Upper lobe of left lung (tissue), 6 donors: ENCODE measurements around the gene ACTG1. TPM values are rescaled to one million over a fixed set of nuclear protein-coding genes. Genes with fewer than 3 reads are reported as not detected.

ENCODE experiments used
- ATAC-seq, 2 donors: fragments of 200-7000 bp; cut with Tn5 transposase; one replicate each; pipeline ENCODE4 v1.9.1; 2022; ENCODE audit warnings: mild to moderate bottlenecking in 2 of 2, moderate library complexity in 2 of 2; ENCODE audit not compliant: low FRiP score in 2 of 2
- DNase-seq, 2 donors: peaks; one replicate each; pipeline ENCODE4 v3.0.0-alpha.2; 2019 to 2020
- H3K27ac ChIP-seq, 4 donors: fragments of 200-600 bp; sonication (generic); one replicate each; pipeline ENCODE4 v1.5.1; 2016 to 2019
- H3K27me3 ChIP-seq, 4 donors: fragments of 200-600 bp; sonication (generic); one replicate each; pipeline ENCODE4 v1.5.1; 2017 to 2019
- H3K36me3 ChIP-seq, 4 donors: fragments of 200-600 bp; sonication (generic); one replicate each; pipeline ENCODE4 v1.5.1; 2016 to 2019
- H3K4me1 ChIP-seq, 4 donors: fragments of 200-600 bp; sonication (generic); one replicate each; pipeline ENCODE4 v1.5.1; 2018 to 2019
- H3K4me3 ChIP-seq, 4 donors: fragments of 200-600 bp; sonication (generic); one replicate each; pipeline ENCODE4 v1.5.1; 2017 to 2019; ENCODE audit warnings: mild to moderate bottlenecking in 2 of 4, moderate library complexity in 1 of 4
- H3K9me3 ChIP-seq, 4 donors: fragments of 200-600 bp; sonication (generic); one replicate each; pipeline ENCODE4 v1.5.1; 2018 to 2019
- EP300 ChIP-seq, 4 donors: sonication (generic); formaldehyde crosslinking; IDR thresholded peaks; one replicate each; pipeline ENCODE4 v1.5.1; 2017; ENCODE audit warnings: antibody characterized with exemption in 4 of 4, control low read depth in 2 of 4
- POLR2A ChIP-seq, 4 donors: fragments of 450-650 bp; IDR thresholded peaks; one replicate each; pipeline ENCODE4 v1.5.1; 2016 to 2017; ENCODE audit warnings: antibody characterized with exemption in 4 of 4, mild to moderate bottlenecking in 2 of 4
- POLR2AphosphoS5 ChIP-seq, 2 donors: sonication (generic); formaldehyde crosslinking; IDR thresholded peaks; one replicate each; pipeline ENCODE4 v1.5.1; 2017; ENCODE audit warnings: antibody characterized with exemption in 2 of 2
- WGBS, 2 donors: methylation state at CpG; one replicate each; pipeline ENCODE4 v1.1.5; 2017 to 2018; 5-methylcytosine and 5-hydroxymethylcytosine counted together
- total RNA-seq, 6 donors: library from RNA; depleted of rRNA in 4 of 6; stranded (reverse); fragments of >200 nt in 4 of 6; gene quantifications; one replicate each; pipeline versions ENCODE4 v1.1.0 to v1.2.1, GENCODE V29; 2016 to 2021
- TF ChIP-seq, protein P1 (sequence below), 6 experiments: fragments of 450-650 bp in 4 of 6; fragments of 200-600 bp in 2 of 6; sonication (generic) in 2 of 6; IDR thresholded peaks; one replicate each; pipeline ENCODE4 v1.5.1; 2016 to 2019; ENCODE audit warnings: antibody characterized with exemption in 6 of 6
- donor health status: DM: no; HTN: no; CAD: no; lungs with moderate emphysema.
- donor health status: DM: no; HTN: yes; CAD: no; lungs with severe emphysema.

Gene ACTG1
- total RNA-seq, 6 donors from 2014 or later, result 902 to 3,864 (median 2,097) TPM

DNA sequence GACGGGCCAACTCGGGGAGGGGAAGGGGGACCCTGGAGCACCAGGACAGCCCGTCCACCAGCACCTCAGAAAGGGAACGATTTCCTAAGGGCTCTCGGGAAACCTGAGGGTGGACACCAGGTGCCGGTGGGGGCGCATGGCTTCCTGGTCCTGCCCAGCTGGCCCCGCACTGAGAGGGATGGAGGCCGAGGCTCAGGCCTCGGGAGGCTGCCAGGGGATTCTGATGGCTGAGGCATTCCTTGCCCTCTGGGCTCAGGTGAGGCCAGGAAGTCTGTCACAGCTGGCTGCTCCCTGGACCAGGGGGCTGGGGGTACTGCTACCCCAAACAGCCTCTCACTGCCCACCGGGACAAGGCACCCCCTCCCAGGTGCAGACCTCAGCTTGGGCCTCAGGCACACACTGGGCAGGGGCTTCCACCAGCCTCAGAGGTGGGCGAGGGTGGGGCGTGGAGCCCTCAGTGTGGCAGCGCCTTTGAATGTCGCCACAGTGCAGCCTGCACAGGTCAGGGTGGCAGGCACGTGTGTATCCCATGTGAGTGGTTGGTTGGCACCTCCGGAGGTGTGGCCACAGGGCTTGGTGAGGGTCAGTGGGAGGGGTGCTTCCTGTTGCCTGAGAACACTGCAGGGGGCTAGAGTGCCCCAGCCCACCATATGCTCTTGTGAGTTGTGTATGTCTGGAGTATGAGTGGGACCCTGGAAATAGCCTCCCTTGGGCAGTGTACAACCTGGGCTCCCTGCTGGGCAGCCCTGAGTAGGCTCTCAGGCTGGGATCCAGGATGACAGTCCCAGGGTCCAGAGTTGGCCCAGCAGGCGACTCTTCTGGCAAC lies 11.7 kb upstream of the ACTG1 start:
- no peak for TF ChIP-seq EP300 (IDR thresholded peaks at IDR 0.05)
- TF ChIP-seq POLR2A (IDR thresholded peaks at IDR 0.05), result no peak
- no peak for TF ChIP-seq POLR2AphosphoS5 (IDR thresholded peaks at IDR 0.05)
- TF ChIP-seq, protein P1, sequence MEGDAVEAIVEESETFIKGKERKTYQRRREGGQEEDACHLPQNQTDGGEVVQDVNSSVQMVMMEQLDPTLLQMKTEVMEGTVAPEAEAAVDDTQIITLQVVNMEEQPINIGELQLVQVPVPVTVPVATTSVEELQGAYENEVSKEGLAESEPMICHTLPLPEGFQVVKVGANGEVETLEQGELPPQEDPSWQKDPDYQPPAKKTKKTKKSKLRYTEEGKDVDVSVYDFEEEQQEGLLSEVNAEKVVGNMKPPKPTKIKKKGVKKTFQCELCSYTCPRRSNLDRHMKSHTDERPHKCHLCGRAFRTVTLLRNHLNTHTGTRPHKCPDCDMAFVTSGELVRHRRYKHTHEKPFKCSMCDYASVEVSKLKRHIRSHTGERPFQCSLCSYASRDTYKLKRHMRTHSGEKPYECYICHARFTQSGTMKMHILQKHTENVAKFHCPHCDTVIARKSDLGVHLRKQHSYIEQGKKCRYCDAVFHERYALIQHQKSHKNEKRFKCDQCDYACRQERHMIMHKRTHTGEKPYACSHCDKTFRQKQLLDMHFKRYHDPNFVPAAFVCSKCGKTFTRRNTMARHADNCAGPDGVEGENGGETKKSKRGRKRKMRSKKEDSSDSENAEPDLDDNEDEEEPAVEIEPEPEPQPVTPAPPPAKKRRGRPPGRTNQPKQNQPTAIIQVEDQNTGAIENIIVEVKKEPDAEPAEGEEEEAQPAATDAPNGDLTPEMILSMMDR (IDR thresholded peaks at IDR 0.05), result no peak
- WGBS, 2 donors, result 67 to 83% methylated on average over 2 to 15 of the region's 18 CpGs
- Histone ChIP-seq H3K27ac (no peak overlapping the region), H3K9me3 (no peaks in the 10 kb centered on the region), H3K4me1 (peaks cover 11 to 28% (median 17%) of the 10 kb centered on the region in 4 donors), H3K27me3 (peaks cover 0 to 10% (median 4%) of the 10 kb centered on the region in 4 donors), H3K36me3 (no peaks in the 10 kb centered on the region), H3K4me3 (no peak overlapping the region)
- DNase-seq (peak in 1 of 2 donors; percentile 56), ATAC-seq (no peak)

DNA sequence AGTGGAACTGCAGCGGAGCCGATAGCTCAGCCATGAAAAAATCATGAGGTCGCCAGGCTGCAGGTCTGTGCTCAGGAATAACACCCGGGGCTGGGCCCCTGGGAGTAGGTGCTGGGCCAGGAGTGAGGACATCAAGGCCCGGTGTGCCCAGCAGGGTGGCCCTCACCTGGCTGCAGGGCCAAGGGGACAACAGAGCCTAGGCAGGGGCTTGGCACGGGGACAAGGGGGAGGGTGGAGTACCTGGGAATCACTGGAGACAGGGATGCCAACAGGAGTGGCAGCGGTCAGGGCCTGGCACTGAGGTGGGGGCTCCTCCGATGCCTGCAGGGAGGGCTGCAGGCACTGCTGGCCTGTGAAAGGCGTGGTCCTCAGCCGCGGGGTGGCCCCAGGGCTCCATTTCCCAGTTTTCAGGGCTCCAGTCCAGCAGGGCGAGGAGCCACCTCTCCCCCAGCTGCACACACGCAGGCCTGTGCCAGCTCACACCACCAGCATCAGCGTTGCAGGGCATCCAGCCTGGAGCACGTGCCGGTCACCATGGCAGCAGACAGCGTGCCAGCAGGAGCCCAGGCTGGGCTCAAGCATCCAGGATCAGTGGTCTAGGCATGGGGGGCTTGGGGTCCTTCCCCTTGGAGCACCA lies 10.9 kb upstream of the ACTG1 start:
- H3K36me3 ChIP-seq, result no peaks in the 10 kb centered on the region
- H3K27me3 ChIP-seq, result peaks cover 0 to 10% (median 4%) of the 10 kb centered on the region in 4 donors
- H3K27ac ChIP-seq, result no peak overlapping the region
- TF ChIP-seq EP300 (IDR thresholded peaks at IDR 0.05), result no peak
- TF ChIP-seq, protein P1 (IDR thresholded peaks at IDR 0.05), result no peak
- TF ChIP-seq POLR2A (IDR thresholded peaks at IDR 0.05), result no peak
- no peak for TF ChIP-seq POLR2AphosphoS5 (IDR thresholded peaks at IDR 0.05)
- WGBS, 2 donors, result 38% methylated on average over 12 of the region's 17 CpGs; no CpG with 5 or more reads in 1 of the 2 donors
- DNase-seq (peak in 1 of 2 donors; percentile 68), ATAC-seq (no peak)
- H3K9me3 ChIP-seq, result no peaks in the 10 kb centered on the region
- H3K4me1 ChIP-seq, result peaks cover 17 to 35% (median 24%) of the 10 kb centered on the region in 4 donors
- H3K4me3 ChIP-seq, result no peak overlapping the region

DNA sequence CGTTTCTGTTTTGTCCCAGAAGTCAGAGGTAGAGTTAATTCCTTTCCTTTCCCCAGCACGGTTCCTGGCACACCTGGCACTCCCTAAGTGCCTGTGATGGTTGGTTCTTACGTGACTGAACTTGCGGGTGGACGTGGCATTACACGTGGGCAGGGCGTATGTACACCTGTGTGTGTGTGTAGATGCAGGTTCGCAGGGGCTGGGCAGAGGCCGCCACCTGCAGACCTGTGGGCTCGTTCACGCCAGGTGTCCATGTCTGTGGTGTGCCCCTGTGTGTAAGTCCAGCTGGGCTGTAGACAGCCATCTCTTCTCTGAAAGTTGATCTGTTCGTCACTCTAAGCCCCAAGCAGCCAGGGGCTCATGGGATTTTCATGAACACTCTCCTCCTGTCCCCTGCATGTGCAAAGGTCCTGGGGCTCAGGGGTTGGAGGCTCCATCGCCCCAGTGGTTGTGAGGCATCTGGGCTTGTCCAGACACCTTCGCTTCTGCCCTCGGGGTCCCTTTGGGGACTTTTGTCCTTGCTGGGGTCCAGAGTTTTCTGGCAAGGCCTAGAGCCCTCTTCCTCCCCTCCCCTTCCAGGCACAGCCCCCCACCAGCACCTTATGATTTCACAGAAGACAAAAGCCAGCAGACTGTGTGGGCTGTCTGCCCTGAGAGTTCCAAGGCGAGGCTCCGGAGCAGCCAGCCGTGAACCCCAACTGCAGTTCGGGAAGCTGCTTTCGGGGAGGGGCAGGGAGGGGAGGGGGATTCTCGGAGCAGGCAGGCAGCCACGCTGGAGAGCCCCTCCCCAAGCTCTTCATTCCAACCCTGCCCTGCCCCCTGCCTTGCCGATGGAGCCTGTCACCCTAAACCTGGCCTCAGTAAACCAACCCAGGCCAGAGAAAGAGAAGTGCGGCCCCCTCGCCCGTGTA lies 10.1 kb upstream of the ACTG1 start:
- peak in 1 of 2 donors; percentile 55 for DNase-seq
- Histone ChIP-seq H3K27me3 (peaks cover 0 to 10% (median 4%) of the 10 kb centered on the region in 4 donors), H3K4me3 (no peak overlapping the region), H3K4me1 (peaks cover 21 to 36% (median 27%) of the 10 kb centered on the region in 4 donors), H3K36me3 (no peaks in the 10 kb centered on the region), H3K27ac (no peak overlapping the region), H3K9me3 (no peaks in the 10 kb centered on the region)
- TF ChIP-seq POLR2AphosphoS5 (IDR thresholded peaks at IDR 0.05), result no peak
- TF ChIP-seq EP300 (IDR thresholded peaks at IDR 0.05), result no peak
- ATAC-seq, result no peak
- 70 to 79% methylated on average over 23 to 26 of the region's 26 CpGs for WGBS, 2 donors

DNA sequence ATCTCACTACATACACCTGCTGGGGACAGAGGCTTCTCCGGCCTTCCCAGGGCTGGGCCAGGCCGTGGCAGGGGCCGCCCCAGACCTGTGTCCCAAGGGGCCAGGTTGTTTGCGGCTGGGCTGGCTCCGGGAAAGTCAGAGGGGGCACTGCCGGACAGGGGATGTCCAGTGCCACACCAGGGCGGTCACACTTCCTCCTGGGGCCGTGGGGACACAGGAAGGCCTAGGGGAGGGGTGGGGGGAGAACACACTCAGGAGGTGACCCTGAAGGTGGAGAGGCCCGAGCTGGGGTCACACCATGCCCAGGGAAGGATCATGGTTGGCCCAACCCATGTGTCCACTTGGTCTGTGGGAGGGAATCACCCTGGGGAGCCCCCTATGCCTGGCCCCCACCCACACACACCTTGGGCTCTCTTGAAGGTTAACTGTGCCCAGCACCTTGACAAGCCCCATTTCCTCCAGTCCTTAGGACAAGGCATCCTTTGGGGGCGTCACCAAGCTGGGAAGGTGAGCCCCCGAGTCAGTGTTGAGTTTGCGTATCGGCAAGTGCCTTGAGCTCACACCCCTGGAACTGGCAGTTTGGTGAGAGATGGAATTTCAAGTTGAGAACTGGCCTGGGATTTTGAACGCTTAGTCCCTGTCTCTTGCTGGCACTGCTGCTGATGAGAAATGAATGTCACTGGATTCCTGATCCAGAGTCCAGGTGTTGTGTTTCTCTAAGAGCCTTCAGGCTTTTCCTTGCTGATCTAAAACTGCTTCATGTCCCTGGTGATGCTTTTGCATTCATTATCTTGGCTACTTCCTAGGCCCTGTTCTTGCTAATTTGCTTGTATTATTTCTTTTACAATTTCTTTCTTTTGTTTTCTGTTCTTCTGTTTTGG lies 7.7 kb upstream of the ACTG1 start:
- DNase-seq (peak in 1 of 2 donors; percentile 70), ATAC-seq (no peak)
- H3K4me3 ChIP-seq, result peak overlapping the region in 3 of 4 donors; percentile 51 to 66 (median 65)
- H3K9me3 ChIP-seq, result no peaks in the 10 kb centered on the region
- H3K36me3 ChIP-seq, result no peaks in the 10 kb centered on the region
- peaks cover 0 to 10% (median 4%) of the 10 kb centered on the region in 4 donors for H3K27me3 ChIP-seq
- H3K27ac ChIP-seq, result peak overlapping the region; percentile 21 to 100 (median 48)
- TF ChIP-seq POLR2A (IDR thresholded peaks at IDR 0.05) (no peak), EP300 (IDR thresholded peaks at IDR 0.05) (no peak), POLR2AphosphoS5 (IDR thresholded peaks at IDR 0.05) (no peak)
- TF ChIP-seq, protein P1 (IDR thresholded peaks at IDR 0.05), result no peak
- WGBS, 2 donors, result 72 to 78% methylated on average over 12 to 13 of the region's 14 CpGs
- peaks cover 39 to 57% (median 46%) of the 10 kb centered on the region in 4 donors for H3K4me1 ChIP-seq
